Stimulated activated CD8-positive, alpha-beta memory T cell treated with anti-CD3 and anti-CD28 coated beads, Interleukin-15, amount 100 ng/mL, for 24 hours (primary cell): ENCODE data around the gene PRKCZ.

ENCODE experiments used
- DNase-seq: peaks from one replicate; pipeline ENCODE4 v3.0.0-alpha.2; 2020; ENCODE audit warnings: low read depth

The PRKCZ gene

GRCh38 chr1:2067393-2067792 lies 17.2 kb downstream of the PRKCZ start:
- DNase-seq, result no peak

GRCh38 chr1:2067981-2068380 lies 17.8 kb downstream of the PRKCZ start:
- DNase-seq, result no peak

DNA sequence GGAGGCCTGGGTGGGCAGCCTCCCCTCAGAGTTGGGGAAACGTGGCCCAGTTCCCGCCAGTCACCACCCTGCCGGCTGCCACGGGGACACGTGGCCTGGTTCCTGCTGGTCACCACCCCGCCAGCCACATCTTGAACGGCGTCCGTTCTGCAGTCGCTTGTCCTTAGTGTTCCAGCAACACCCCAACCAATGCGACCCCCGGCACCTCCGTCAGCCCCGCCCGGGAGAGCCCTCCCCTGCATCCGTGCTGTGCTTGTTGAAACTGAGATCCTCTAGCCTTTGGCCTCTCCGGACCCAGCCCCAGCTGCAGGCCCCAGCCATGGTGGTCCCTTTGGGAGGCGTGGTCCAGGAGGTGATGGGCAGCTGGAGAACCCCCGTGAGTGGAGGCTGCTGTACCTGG lies 18.7 kb downstream of the PRKCZ start:
- DNase-seq, result no peak

DNA sequence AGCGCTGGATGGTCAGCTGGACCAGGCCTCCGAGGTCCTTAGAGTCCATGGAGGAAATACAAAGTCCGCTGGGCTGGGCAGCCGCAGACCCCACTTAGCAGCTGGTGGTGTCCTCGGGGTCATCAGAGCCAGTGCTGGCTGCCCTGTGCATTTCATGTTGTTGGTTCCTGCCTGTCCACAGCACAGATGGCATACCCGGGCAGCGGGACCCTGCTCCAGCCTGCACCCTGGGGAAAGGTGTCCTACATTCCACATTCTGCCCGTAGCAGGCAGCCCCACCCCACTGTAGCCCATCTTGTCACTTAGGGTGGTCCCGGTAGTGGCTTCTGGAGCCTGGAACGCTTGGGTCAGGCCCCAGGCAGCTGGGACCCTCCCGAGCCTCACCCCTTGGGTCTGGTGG lies 19.8 kb downstream of the PRKCZ start:
- DNase-seq, result no peak

DNA sequence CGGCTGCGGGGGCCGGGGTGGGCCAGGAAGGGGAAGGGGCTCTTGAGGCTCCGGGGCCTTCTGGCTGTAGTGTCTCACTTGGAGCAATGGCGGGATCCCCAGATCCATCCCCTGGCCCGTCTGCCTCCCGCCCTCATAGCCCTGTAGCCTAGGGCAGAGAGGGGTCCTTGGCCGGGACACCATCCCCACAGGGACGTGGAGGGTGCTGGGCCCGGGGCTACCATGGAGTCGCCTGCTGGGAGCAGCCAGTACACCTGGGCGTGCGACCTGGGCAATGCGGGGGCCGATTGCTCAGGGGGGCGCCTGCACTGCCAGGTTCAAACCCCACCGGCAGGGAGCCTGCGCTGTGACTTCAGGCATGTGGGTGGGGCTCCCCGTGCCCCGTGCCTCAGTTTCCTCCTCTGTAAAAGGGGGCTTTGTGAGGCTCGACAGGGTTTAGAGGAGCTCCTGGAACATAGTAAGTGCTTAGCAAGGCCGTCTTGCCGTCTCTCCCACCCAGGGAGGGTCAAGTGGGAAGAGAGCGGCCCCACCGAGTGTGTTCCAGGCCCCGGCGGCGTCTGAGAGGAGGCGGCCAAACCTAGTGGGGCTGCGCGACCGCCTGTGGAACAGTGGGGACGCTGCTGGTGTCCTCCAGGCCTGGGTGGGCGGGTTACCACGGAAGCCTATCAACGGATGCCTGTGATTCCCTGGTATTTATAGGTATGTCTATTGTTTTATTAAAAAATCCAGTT lies 20.8 kb downstream of the PRKCZ start:
- no peak for DNase-seq

DNA sequence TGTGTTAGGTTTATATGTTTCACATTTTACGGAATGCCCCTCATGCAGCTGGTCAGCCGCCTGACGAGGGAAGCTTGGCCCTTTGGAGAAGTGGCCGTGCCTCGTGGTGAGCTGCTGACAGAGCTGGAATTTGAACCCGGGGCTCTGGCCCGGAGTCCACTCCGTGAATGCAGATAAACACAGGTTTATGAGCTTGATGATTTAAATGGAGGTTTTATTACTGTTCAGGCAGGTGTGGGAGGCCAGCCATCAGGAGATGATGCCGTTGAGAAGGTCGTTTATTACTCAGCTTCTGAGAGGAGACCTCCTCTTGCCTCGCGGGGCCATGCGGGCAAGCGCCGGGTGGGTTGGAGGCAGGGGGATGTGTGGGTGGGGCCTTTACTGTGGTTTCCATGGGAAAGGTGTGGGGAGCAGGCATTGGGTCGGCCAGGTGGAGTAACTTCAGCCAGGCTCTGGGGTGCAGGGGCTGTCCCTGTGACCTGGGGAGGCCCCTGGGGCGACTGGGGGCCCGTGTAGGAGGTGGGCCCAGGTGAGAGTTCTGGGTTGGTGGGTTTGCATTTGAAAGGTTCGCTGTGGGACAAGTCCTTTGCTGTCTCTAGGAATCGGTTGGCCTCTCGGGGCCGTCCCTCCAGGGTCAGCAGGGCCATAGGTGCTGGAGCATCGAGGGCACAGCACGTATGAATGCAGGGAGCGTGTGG lies 22.0 kb downstream of the PRKCZ start:
- DNase-seq, result no peak

GRCh38 chr1:2072891-2073290 lies 22.7 kb downstream of the PRKCZ start:
- no peak for DNase-seq

- no peak for DNase-seq
Measured at GRCh38 chr1:2073382-2074230, 23.4 kb downstream of the PRKCZ start.

- no peak for DNase-seq
Measured at GRCh38 chr1:2074396-2074795, 24.2 kb downstream of the PRKCZ start.

GRCh38 chr1:2074944-2075740 lies 24.9 kb downstream of the PRKCZ start:
- no peak for DNase-seq

GRCh38 chr1:2076826-2077225 lies 26.6 kb downstream of the PRKCZ start:
- no peak for DNase-seq

- DNase-seq, result no peak
Measured at GRCh38 chr1:2078170-2078569, 28.0 kb downstream of the PRKCZ start.

- no peak for DNase-seq
Measured at GRCh38 chr1:2079396-2080085, 29.3 kb downstream of the PRKCZ start.

GRCh38 chr1:2080140-2080539 lies 29.9 kb downstream of the PRKCZ start:
- no peak for DNase-seq

DNA sequence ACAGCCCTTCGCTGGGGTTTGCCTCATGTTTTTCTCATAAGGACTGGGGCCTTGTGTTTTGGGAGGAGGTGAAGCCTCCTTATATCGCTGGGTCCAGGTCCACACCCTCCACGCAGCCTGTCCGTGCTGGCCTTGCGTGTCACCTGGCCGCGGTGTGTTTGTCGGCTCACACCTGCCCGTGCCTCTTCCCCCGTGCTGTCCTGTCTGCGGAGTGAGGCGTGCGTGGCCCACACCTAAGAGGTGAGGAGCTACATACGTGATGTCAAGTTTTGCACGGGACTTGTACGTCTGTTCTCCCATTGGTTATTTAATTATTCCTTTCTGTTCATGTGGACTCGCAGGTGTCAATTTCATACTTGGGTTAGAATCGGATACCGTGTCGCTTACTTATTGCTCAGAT lies 30.7 kb downstream of the PRKCZ start:
- no peak for DNase-seq

DNA sequence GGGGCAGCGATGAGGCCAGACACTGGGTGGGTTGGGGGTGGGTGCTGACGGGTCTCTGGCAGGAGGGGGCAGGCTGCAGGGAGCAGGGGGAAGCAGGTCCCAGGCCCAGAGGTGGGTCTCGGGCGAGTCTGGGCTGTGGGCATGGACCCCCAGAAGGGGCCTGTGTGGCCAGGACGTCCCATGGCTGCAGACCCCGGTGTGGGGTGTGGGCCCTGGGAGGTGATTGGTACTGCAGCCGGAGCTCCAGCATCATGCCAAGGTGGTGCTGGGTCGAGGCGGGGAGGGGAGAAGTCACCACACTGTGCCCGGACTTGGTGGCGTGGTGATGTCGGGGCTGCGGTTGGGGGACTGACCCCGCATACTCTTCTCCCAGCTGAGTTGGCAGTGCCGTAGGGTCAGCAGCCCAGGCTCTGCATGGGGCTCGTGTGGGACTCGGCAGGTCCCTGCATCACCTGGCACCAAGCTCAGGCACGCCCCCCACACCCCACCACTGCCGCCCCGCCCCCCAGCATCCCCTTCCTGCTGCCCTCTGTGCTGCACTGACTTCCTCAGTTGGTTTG lies 31.2 kb downstream of the PRKCZ start:
- DNase-seq, result no peak

- DNase-seq, result no peak
Measured at GRCh38 chr1:2082064-2082463, 31.9 kb downstream of the PRKCZ start.

GRCh38 chr1:2083666-2084065 lies 33.5 kb downstream of the PRKCZ start:
- DNase-seq, result no peak

- no peak for DNase-seq
Measured at GRCh38 chr1:2084306-2084705, 34.1 kb downstream of the PRKCZ start.

DNA sequence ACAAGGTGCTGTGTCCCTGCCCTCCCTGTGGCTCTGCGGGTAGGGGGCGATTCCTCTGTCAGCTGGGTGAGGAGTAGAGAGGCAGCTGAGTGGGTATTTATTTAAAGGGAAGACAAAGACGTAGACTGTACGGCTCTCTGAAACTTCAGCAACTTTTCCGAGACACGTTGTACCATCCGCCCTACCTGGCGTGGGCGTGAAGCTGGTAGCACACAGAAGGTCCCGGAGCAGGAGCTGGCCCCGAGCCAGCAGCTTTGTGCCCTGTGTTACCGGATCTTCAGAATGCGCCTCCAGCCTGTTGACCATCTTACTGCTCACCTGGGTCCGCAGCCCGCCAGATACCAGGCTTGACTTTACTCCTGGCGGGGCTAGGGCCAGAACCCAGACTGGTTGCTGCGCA lies 34.9 kb downstream of the PRKCZ start:
- DNase-seq, result no peak

- DNase-seq, result no peak
Measured at GRCh38 chr1:2086446-2087078, 36.4 kb downstream of the PRKCZ start.
